ENCODE results near the gene XIRP2.

Gene XIRP2

DNA sequence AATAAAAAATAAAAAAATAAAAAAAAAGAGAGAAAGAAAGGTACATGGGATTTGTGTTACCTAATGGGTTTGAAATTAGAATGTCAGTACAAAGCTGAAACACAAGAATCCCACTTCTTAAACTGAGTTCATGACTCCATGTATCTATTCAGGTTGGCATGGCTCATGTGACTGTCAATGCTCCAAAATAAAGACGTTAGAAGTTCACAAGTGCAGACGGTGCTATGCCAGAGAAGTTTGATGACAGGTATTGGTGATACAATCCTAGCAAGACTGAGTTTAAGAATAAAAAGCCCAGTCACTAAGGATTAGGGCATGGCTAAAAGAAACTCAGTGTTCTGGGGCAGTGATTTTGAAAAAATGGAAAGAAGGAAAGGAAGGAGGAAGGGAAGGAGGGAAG is 254.3 kb downstream of the XIRP2 start:
- Histone ChIP-seq H3K9ac (ENCODE audit: low read depth, low read length) (no peak overlapping the region), H3K36me3 (ENCODE audit: insufficient read depth, low read length) (no peaks in the 10 kb centered on the region), H3K9me3 (ENCODE audit: control insufficient read depth, insufficient read depth, low read length) (no peaks in the 10 kb centered on the region), H3K4me1 (ENCODE audit: insufficient read depth, low read length) (peaks cover 9% of the 10 kb centered on the region)

DNA sequence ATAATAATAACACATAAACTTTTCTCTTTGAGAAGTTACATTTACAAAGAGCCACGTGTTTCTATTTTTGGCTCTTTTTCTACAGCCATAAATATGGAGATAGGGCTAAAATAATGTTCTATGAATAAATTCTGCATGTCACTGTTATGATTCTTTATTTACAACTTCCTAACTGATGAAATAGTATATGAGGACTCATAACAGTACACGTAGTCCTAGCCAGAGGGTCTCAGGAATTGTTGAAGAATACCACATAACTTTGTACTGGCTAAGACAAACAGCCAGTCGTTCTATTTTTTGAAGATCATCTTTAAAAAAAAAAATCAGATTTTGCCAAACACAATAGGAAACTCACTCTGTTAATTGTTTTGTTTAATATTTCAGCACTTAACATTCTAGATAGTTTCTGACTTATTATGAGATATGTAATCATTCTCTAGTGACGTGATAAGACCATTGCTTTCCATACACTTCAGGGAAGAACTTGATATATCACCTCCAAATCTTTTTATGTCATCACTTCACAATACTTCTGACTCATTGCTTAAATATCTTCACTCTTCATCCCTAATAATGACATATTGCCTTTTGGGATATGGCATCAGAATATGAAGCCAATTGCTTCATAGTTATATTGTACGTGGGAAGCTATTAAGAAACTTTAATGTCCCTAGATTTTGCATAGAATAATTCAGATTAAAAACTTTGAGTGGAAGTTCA is 256.1 kb downstream of the XIRP2 start:
- H3K4me1 ChIP-seq (ENCODE audit: insufficient read depth, low read length): peaks cover 9% of the 10 kb centered on the region
- H3K9me3 ChIP-seq (ENCODE audit: control insufficient read depth, insufficient read depth, low read length): no peaks in the 10 kb centered on the region
- H3K36me3 ChIP-seq (ENCODE audit: insufficient read depth, low read length): no peaks in the 10 kb centered on the region
- no peak overlapping the region for H3K9ac ChIP-seq (ENCODE audit: low read depth, low read length)

- H3K4me1 ChIP-seq (ENCODE audit: insufficient read depth, low read length): peaks cover 5% of the 10 kb centered on the region
- H3K9me3 ChIP-seq (ENCODE audit: control insufficient read depth, insufficient read depth, low read length): no peaks in the 10 kb centered on the region
- H3K9ac ChIP-seq (ENCODE audit: low read depth, low read length): no peak overlapping the region
Observed at GRCh38 chr2:167147271-167147941, 259.1 kb downstream of the XIRP2 start.

DNA sequence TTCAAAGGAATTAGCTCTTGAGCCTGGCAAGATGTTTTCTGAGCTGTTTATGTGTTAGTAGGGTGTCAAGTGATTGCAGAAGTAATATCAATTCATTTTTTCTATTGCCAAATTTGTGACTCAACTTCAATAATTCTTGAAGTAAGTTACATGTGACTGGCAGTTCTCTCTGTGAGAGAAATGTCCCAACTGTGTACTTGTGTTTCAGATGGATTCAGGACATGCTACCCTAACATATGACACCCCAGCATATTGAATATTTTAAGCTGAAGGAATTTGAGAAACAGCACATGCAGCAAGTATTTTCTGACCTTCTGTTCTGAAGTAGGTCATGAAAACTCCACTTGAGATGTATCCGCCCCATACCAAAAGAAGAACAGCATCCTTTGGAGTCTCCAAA is 263.6 kb downstream of the XIRP2 start:
- Histone ChIP-seq H3K36me3 (ENCODE audit: insufficient read depth, low read length) (no peaks in the 10 kb centered on the region), H3K9me3 (ENCODE audit: control insufficient read depth, insufficient read depth, low read length) (no peaks in the 10 kb centered on the region), H3K4me1 (ENCODE audit: insufficient read depth, low read length) (no peaks in the 10 kb centered on the region), H3K9ac (ENCODE audit: low read depth, low read length) (no peak overlapping the region)

More at GRCh38 chr2:167147271-167147941, 259.1 kb downstream of the XIRP2 start:
- H3K36me3 ChIP-seq (ENCODE audit: insufficient read depth, low read length): no peaks in the 10 kb centered on the region

- Histone ChIP-seq H3K9ac (ENCODE audit: low read depth, low read length) (no peak overlapping the region), H3K4me1 (ENCODE audit: insufficient read depth, low read length) (no peaks in the 10 kb centered on the region), H3K9me3 (ENCODE audit: control insufficient read depth, insufficient read depth, low read length) (peaks cover 2% of the 10 kb centered on the region; the same call in 1 of the 2 replicates), H3K36me3 (ENCODE audit: insufficient read depth, low read length) (no peaks in the 10 kb centered on the region; the same call in 1 of the 2 replicates)
Observed at GRCh38 chr2:167157523-167157922, 269.2 kb downstream of the XIRP2 start.

GRCh38 chr2:167177196-167177595 is 288.9 kb downstream of the XIRP2 start:
- H3K36me3 ChIP-seq (ENCODE audit: insufficient read depth, low read length): no peaks in the 10 kb centered on the region
- no peak overlapping the region for H3K9ac ChIP-seq (ENCODE audit: low read depth, low read length)
- H3K4me1 ChIP-seq (ENCODE audit: insufficient read depth, low read length): no peaks in the 10 kb centered on the region
- H3K9me3 ChIP-seq (ENCODE audit: control insufficient read depth, insufficient read depth, low read length): 0 out of 2 replicates have a peak, but pooled peaks cover 4% of the 10 kb centered on the region

- no peak overlapping the region for H3K9ac ChIP-seq (ENCODE audit: low read depth, low read length)
- H3K4me1 ChIP-seq (ENCODE audit: insufficient read depth, low read length): no peaks in the 10 kb centered on the region
- H3K36me3 ChIP-seq (ENCODE audit: insufficient read depth, low read length): no peaks in the 10 kb centered on the region
- H3K9me3 ChIP-seq (ENCODE audit: control insufficient read depth, insufficient read depth, low read length): no peaks in the 10 kb centered on the region
Observed at GRCh38 chr2:167181134-167181533, 292.9 kb downstream of the XIRP2 start.

DNA sequence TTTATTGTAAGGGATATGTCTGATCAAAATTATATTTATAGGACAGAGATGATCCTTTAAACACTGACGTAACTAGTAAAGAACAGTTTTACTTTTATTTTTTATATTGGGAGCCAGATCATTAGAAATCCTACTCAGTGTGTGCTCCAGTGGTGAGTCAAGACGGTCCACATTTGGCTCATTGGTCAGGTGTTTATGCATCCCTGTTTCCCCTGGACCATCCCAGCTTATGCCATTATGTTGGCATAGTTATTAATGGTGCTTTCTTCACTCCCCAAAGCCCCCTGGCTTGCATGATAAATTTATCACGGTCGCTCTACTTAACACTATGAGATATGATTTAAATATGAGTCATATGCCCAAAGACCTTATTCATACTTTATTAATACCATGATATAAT is 293.4 kb downstream of the XIRP2 start:
- no peaks in the 10 kb centered on the region for H3K36me3 ChIP-seq (ENCODE audit: insufficient read depth, low read length)
- no peaks in the 10 kb centered on the region for H3K4me1 ChIP-seq (ENCODE audit: insufficient read depth, low read length)
- H3K9me3 ChIP-seq (ENCODE audit: control insufficient read depth, insufficient read depth, low read length): no peaks in the 10 kb centered on the region

GRCh38 chr2:167182403-167182802 is 294.1 kb downstream of the XIRP2 start:
- Histone ChIP-seq H3K4me1 (ENCODE audit: insufficient read depth, low read length) (no peaks in the 10 kb centered on the region), H3K9me3 (ENCODE audit: control insufficient read depth, insufficient read depth, low read length) (no peaks in the 10 kb centered on the region), H3K9ac (ENCODE audit: low read depth, low read length) (no peak overlapping the region), H3K36me3 (ENCODE audit: insufficient read depth, low read length) (no peaks in the 10 kb centered on the region)

More for the DNA sequence above, 293.4 kb downstream of the XIRP2 start:
- H3K9ac ChIP-seq (ENCODE audit: low read depth, low read length): no peak overlapping the region

DNA sequence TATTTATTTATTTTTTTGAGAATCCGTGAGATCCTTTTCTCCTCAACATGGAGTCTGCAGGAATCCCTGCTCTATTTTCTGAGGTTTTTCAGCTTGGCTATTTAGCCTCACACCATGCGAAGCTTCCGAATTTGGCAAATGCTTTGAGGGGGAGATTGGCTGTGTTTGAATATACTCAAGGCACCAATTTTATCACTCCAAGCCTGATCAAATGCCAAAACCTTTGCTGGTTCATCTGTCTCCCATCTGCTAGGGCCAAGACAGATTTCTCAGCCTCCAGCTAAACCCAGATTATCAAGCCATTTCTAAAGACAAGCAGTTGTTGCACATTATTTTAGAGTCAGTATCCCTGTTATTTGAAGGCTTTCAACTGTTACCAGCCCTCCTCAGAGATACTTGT is 295.7 kb downstream of the XIRP2 start:
- Histone ChIP-seq H3K36me3 (ENCODE audit: insufficient read depth, low read length) (no peaks in the 10 kb centered on the region), H3K4me1 (ENCODE audit: insufficient read depth, low read length) (no peaks in the 10 kb centered on the region), H3K9ac (ENCODE audit: low read depth, low read length) (no peak overlapping the region), H3K9me3 (ENCODE audit: control insufficient read depth, insufficient read depth, low read length) (no peaks in the 10 kb centered on the region)

DNA sequence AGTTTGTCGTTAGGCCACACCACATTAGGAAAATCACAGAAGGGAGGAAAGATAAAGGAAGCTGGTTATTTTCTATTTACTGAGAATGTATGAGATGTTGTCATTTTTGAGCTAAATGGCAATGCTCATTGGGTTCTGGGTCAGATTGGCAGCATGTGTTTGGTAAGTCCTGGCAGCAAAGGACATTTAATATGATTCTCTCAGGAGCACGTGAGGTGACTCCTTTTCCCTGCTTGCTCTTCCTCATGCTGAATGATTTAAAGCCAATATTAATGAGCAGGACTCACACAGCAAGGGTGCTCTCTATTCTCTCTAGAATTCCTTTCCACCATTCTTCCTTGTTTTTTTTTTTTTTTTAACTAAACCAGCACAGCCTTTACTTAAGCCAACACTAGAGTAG is 298.2 kb downstream of the XIRP2 start:
- no peak overlapping the region for H3K9ac ChIP-seq (ENCODE audit: low read depth, low read length)

DNA sequence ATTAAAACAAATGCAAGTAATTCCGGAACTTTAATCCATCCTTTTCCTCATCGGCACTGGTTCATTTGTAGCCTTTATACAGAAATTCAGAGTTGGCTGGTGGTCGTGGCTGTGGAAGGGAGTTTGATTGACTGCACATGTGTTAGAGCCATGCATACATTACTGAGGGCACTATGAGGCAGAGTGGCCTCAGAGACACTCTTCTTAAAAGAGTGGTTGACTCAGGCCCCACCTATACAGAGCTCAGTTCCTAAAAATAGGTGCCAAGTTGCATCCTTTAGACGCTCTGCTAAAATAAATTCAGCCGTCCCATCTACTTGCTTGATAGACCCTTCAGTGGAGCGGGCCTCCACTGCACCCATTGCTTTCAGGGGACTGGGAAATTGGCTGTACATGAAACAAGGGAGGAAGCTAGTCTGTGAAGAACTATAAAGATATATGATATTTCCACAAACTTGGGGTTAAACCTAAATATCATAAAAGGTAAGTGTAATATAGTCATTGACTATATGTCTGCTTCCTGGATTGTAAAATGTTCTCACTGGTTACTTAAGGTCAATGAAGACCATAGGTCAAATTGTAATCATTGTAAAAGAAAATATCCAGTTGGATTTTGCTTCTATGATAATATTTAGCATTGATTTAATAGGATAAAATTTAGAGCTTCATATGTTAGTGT is 298.9 kb downstream of the XIRP2 start:
- Histone ChIP-seq H3K4me1 (ENCODE audit: insufficient read depth, low read length) (no peaks in the 10 kb centered on the region), H3K9me3 (ENCODE audit: control insufficient read depth, insufficient read depth, low read length) (no peaks in the 10 kb centered on the region), H3K9ac (ENCODE audit: low read depth, low read length) (no peak overlapping the region), H3K36me3 (ENCODE audit: insufficient read depth, low read length) (no peaks in the 10 kb centered on the region)

More for the DNA sequence above, 298.2 kb downstream of the XIRP2 start:
- Histone ChIP-seq H3K4me1 (ENCODE audit: insufficient read depth, low read length) (no peaks in the 10 kb centered on the region), H3K36me3 (ENCODE audit: insufficient read depth, low read length) (no peaks in the 10 kb centered on the region), H3K9me3 (ENCODE audit: control insufficient read depth, insufficient read depth, low read length) (no peaks in the 10 kb centered on the region)

DNA sequence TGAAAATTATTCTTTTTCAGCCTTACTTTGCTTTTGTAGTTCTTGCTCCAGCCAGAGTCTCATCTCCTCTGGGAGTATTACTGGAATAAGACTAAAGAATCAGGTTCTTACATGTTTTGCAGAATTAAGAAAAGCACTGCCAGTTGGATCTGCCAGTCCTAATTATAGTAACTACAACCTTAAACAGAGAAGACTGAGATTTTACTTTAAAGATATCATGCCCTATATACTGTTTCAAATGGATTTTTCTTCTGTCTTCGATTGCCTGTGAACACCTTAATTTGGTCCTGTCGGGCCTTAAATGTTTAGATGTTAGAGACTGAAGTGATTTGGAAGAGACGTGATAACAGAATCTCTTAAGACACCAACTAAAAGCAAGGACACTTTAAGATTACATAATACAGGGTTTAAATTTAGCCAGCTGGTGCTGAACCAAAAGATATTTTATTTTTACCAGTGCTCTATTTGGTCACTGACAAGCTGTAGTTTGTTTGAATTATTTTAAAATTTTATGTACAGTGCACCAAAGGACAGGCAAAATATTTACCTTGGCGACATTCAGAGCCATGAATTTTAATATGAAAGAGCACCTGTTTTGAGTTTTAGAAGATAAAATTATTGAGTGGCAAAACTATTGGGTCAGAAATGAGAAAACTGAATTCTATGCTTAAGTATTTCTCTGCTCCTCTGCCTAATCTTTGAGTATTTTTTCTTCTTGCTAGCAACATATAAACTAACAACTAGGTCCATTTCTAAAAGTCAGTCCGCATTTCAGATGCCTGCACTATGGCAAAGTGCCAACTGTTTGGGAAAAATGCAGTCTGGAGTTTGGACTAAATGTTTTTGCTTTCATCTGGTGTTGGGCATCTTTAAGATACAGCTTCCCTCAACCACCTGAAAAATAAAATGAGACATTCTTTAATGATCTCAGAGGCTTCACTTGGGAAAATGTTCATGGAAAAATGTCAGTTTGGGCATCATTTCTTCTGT is 300.0 kb downstream of the XIRP2 start:
- H3K9ac ChIP-seq (ENCODE audit: low read depth, low read length): no peak overlapping the region
- H3K9me3 ChIP-seq (ENCODE audit: control insufficient read depth, insufficient read depth, low read length): no peaks in the 10 kb centered on the region
- no peaks in the 10 kb centered on the region for H3K36me3 ChIP-seq (ENCODE audit: insufficient read depth, low read length)
- H3K4me1 ChIP-seq (ENCODE audit: insufficient read depth, low read length): no peaks in the 10 kb centered on the region

DNA sequence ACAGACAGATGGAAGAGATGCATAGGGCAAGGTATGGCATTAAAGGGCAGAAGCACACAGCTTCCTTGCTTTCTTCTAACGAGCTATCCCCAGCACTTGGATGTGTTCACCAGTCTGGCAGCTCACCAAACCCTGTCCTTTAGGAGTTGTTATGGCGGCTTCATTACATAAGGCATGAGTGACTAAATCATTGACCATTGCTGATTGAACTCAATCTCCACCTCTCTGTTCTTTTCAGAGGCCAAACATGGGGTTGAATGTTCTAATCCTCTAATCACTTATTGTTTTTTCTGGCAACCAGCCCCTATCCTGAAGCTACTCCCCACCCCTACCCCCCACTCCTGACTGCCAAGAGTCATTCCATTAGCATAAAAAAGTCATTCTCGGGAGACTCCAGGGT is 301.8 kb downstream of the XIRP2 start:
- Histone ChIP-seq H3K9ac (ENCODE audit: low read depth, low read length) (no peak overlapping the region), H3K36me3 (ENCODE audit: insufficient read depth, low read length) (no peaks in the 10 kb centered on the region), H3K4me1 (ENCODE audit: insufficient read depth, low read length) (no peaks in the 10 kb centered on the region), H3K9me3 (ENCODE audit: control insufficient read depth, insufficient read depth, low read length) (no peaks in the 10 kb centered on the region)

Data from ES-I3 (cell line).